ENCODE data around the gene TRIM69. TPM values are rescaled to one million over a fixed set of nuclear protein-coding genes. Genes with fewer than 3 reads are reported as not detected.

The TRIM69 gene
- total and polyA plus RNA-seq, 2 of the 4 experiments (the other 2 are of a cell fraction): 5.3 to 7.7 TPM

GRCh38 chr15:44710236-44711095, 25.9 kb upstream of the TRIM69 start:
- Histone ChIP-seq H2BK20ac (ENCODE audit: low read depth, low read length) (no peak overlapping the region), H3K4me3 (ENCODE audit: insufficient read depth, low read depth, low read length) (peak overlapping the region; percentile 83), H3K14ac (replicated peaks; ENCODE audit: low read depth, low read length) (peak overlapping the region; percentile 65; the same call in 1 of the 2 replicates), H2BK5ac (ENCODE audit: low read depth, low read length, poor library complexity, severe bottlenecking) (peak overlapping the region; percentile 74), H3K4me2 (ENCODE audit: low read depth, low read length) (peak overlapping the region; percentile 83), H4K8ac (ENCODE audit: low read depth in 2 of 2, low read length in 2 of 2) (peak overlapping the region; percentile 7 to 78), H3K23ac (ENCODE audit: low read depth, low read length) (peak overlapping the region; percentile 6), H2AFZ (replicated peaks; ENCODE audit: low read length, poor library complexity) (peak overlapping the region; percentile 98), H2AK9ac (replicated peaks; ENCODE audit: low read depth, low read length, poor library complexity) (peak overlapping the region; percentile 99), H3K27me3 (ENCODE audit: control insufficient read depth, insufficient read depth, low read length) (no peaks in the 10 kb centered on the region), H3K18ac (ENCODE audit: low read depth, low read length) (peak overlapping the region; percentile 18), H3K9ac (ENCODE audit: low read depth, low read length) (peak overlapping the region; percentile 79), H3K4me1 (ENCODE audit: control insufficient read depth, insufficient read depth, low read length) (0 out of 2 replicates have a peak, but pooled peaks cover 2% of the 10 kb centered on the region), H3K9me1 (ENCODE audit: insufficient read depth, low read length) (no peaks in the 10 kb centered on the region; the same call in 1 of the 2 replicates), H4K5ac (ENCODE audit: low read depth, low read length) (peak overlapping the region; percentile 26; the same call in 1 of the 2 replicates), H2BK120ac (ENCODE audit: low read depth, low read length) (peak overlapping the region; percentile 35), H2AK5ac (ENCODE audit: low read depth, low read length) (peak overlapping the region; percentile 19; the same call in 1 of the 2 replicates), H3K4ac (ENCODE audit: low read depth, low read length) (peak overlapping the region; percentile 73), H2BK15ac (ENCODE audit: low read depth, low read length) (no peak overlapping the region), H4K20me1 (ENCODE audit: insufficient read depth, low read length) (peaks cover 37% of the 10 kb centered on the region), H4K91ac (ENCODE audit: insufficient read depth, low read depth, low read length) (peak overlapping the region; percentile 34; the same call in 1 of the 2 replicates), H3K9me3 (ENCODE audit: control insufficient read depth, insufficient read depth, low read length) (no peaks in the 10 kb centered on the region), H3K79me1 (ENCODE audit: low read depth in 1 of 2, low read length in 2 of 2) (peaks cover 12 to 30% of the 10 kb centered on the region in 2 experiments; a peak in 3 of 4 replicates), H3K36me3 (ENCODE audit: control insufficient read depth, insufficient read depth, low read length) (peaks cover 2% of the 10 kb centered on the region; the same call in 1 of the 2 replicates), H3K56ac (ENCODE audit: extremely low read depth, insufficient read depth, low read length) (peak overlapping the region; percentile 96), H3K27ac (ENCODE audit: insufficient read depth, low read length) (peak overlapping the region; percentile 66; the same call in 1 of the 2 replicates)
- WGBS, 2 experiments (ENCODE audit: extremely low coverage in 2 of 2, insufficient read length in 1 of 2): 0% methylated on average over 1 of the region's 11 CpGs; no CpG with 5 or more reads in 1 of the 2 experiments
- ChIA-PET CTCF (interaction anchor here (0.8 to 1.7 kb wide), 6 partner anchors 18 to 75 kb away, joined by 3 to 10 read pairs (median 5); partner anchors contain the start of gene SPG11), POLR2A (ENCODE audit: unreplicated experiment) (interaction anchor here (0.8 to 1.0 kb wide), 2 partner anchors 16 to 25 kb away, joined by 3 to 5 read pairs; no protein-coding TSS in a partner anchor)
- intact Hi-C loops (cut with micrococcal nuclease) (loop anchor here (1.0 kb wide), 2 partner anchors 18 to 47 kb away; partner anchors contain the start of gene SPG11), in situ Hi-C loops (cut with MboI; ENCODE audit: low sequenced_read_pairs) (no loop called here), dilution Hi-C loops (cut with HindIII; ENCODE audit: low sequenced_read_pairs, unreplicated experiment) (no loop called here)
- TF ChIP-seq ELK1 (IDR thresholded peaks at IDR 0.05; ENCODE audit: borderline replicate concordance, low read depth, low read length): no peak
- TF ChIP-seq MAZ (IDR thresholded peaks at IDR 0.05; ENCODE audit: borderline replicate concordance, low read depth, low read length): no peak
- TF ChIP-seq, protein P1, sequence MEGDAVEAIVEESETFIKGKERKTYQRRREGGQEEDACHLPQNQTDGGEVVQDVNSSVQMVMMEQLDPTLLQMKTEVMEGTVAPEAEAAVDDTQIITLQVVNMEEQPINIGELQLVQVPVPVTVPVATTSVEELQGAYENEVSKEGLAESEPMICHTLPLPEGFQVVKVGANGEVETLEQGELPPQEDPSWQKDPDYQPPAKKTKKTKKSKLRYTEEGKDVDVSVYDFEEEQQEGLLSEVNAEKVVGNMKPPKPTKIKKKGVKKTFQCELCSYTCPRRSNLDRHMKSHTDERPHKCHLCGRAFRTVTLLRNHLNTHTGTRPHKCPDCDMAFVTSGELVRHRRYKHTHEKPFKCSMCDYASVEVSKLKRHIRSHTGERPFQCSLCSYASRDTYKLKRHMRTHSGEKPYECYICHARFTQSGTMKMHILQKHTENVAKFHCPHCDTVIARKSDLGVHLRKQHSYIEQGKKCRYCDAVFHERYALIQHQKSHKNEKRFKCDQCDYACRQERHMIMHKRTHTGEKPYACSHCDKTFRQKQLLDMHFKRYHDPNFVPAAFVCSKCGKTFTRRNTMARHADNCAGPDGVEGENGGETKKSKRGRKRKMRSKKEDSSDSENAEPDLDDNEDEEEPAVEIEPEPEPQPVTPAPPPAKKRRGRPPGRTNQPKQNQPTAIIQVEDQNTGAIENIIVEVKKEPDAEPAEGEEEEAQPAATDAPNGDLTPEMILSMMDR (conservative IDR thresholded peaks at IDR 0.05; ENCODE audit: low read depth, low read length): peak; percentile 43
- no peak for TF ChIP-seq RCOR1 (IDR thresholded peaks at IDR 0.05; ENCODE audit: insufficient replicate concordance, low read length)
- no peak for TF ChIP-seq MAFK (IDR thresholded peaks at IDR 0.05; ENCODE audit: low read depth, low read length)
- no peak for TF ChIP-seq CHD1 (IDR thresholded peaks at IDR 0.05; ENCODE audit: low read depth, low read length)
- TF ChIP-seq USF2 (IDR thresholded peaks at IDR 0.05; ENCODE audit: low read depth, low read length): no peak
- no peak for TF ChIP-seq FOS (IDR thresholded peaks at IDR 0.05; ENCODE audit: low read depth, low read length)
- ATAC-seq (ENCODE audit: low read depth): no peak; the same call in 1 of the 2 replicates
- no TSS peak for BruUV-seq (replicated peaks)
- DNase-seq: peak; percentile 42

Data from IMR-90 (cell line).